AG04449 (cell line): ENCODE data around the gene CCIN.

Experiments used
- CTCF ChIA-PET: fragments of 350-600 bp; formaldehyde crosslinking; extraction: SDS; loops from one replicate; lab custom pipeline; 2021; ENCODE audit warnings: antibody characterized with exemption; lab: Yijun Ruan, JAX
- POLR2A ChIA-PET: fragments of 400-600, 350-600 bp; formaldehyde crosslinking; extraction: SDS; loops from one replicate; lab custom pipeline; 2020; ENCODE audit warnings: antibody characterized with exemption, inconsistent platforms; lab: Yijun Ruan, JAX
- DNase-seq: peaks from one replicate; pipeline ENCODE4 v3.0.0-alpha.2; 2010; ENCODE audit warnings: low read depth, low spot score
- H3K4me3 ChIP-seq: 2 replicates; pipeline ENCODE4 v1.5.1; 2011; ENCODE audit warnings: low read depth, mild to moderate bottlenecking, control low read depth, low read length
- TF ChIP-seq, protein P1 (sequence below): IDR thresholded peaks from one replicate; pipeline ENCODE4 v1.5.1; 2011; ENCODE audit warnings: mild to moderate bottlenecking, moderate library complexity, low read length, control low read depth, inconsistent platforms; ENCODE audit not compliant: insufficient read depth; ENCODE audit errors: missing control alignments

CCIN gene

DNA sequence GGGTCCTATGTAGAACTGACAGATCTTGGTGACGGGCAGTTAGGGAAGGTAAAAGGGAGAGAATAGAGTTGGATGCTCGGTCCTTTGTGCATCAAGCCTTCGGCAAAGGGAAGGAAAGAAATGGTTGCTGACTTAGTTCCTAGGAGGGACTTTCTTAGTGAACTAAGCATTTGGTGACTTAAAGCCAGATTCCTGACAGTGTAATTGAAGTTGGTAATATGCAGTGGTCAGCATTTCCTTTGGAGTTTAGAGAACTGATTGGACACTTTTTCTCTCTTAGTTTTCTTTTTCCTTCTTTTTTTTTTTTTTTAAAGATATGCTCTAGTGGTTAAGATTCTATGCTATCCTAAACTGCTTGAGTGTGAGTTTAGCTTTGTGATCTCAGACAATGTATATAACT, 23.8 kb downstream of the CCIN start:
- ChIA-PET CTCF (interaction anchor here (0.9 to 5.6 kb wide), 8 partner anchors 8 to 238 kb away, joined by 3 to 35 read pairs (median 4); no protein-coding TSS in a partner anchor), POLR2A (interaction anchor here (1.2 to 1.4 kb wide), 2 partner anchors 14 to 24 kb away, joined by 4 read pairs; no protein-coding TSS in a partner anchor)
- TF ChIP-seq, protein P1, sequence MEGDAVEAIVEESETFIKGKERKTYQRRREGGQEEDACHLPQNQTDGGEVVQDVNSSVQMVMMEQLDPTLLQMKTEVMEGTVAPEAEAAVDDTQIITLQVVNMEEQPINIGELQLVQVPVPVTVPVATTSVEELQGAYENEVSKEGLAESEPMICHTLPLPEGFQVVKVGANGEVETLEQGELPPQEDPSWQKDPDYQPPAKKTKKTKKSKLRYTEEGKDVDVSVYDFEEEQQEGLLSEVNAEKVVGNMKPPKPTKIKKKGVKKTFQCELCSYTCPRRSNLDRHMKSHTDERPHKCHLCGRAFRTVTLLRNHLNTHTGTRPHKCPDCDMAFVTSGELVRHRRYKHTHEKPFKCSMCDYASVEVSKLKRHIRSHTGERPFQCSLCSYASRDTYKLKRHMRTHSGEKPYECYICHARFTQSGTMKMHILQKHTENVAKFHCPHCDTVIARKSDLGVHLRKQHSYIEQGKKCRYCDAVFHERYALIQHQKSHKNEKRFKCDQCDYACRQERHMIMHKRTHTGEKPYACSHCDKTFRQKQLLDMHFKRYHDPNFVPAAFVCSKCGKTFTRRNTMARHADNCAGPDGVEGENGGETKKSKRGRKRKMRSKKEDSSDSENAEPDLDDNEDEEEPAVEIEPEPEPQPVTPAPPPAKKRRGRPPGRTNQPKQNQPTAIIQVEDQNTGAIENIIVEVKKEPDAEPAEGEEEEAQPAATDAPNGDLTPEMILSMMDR = no peak
- H3K4me3 ChIP-seq = peak overlapping the region; percentile 46
- no peak for DNase-seq

DNA sequence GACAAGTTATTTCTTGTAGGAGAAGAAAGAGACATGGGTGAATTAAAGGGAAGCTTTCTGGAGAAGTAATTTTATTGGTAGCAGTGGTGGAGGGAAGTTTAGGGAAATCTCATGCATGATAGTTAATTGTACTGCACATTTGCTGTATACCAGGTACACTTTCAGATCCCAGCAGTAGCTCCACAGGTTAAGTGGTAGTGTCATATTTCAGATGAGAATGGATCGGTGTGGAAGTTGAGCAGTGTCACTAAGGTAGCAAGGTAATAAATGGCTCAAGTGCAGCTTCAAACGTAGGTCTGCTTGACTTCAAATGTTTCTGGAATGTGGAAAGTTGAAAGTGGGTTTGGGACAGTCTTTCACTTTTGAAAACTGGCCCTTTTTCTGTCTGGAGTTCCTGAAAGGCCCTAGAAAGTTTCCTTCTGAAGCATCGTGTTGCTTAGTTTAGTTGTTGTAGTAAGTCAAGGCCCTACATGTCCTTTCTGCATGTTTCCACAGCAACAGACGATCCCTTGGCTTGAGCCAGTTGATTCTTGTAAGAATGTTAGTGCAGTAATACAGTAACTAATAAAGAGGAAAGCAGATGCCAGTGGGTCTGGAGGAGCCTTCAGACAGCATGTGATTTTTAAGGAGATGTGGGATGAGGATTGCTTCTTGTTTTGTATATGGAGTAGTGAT, 25.3 kb downstream of the CCIN start:
- no peak for DNase-seq
- ChIA-PET CTCF (interaction anchor here (0.6 to 5.6 kb wide), 6 partner anchors 7 to 293 kb away, joined by 3 to 35 read pairs (median 6); no protein-coding TSS in a partner anchor), POLR2A (interaction anchor here (1.4 kb wide), 1 partner anchor 13 kb away, joined by 4 read pairs; no protein-coding TSS in a partner anchor)
- TF ChIP-seq, protein P1 = no peak
- no peak overlapping the region for H3K4me3 ChIP-seq

DNA sequence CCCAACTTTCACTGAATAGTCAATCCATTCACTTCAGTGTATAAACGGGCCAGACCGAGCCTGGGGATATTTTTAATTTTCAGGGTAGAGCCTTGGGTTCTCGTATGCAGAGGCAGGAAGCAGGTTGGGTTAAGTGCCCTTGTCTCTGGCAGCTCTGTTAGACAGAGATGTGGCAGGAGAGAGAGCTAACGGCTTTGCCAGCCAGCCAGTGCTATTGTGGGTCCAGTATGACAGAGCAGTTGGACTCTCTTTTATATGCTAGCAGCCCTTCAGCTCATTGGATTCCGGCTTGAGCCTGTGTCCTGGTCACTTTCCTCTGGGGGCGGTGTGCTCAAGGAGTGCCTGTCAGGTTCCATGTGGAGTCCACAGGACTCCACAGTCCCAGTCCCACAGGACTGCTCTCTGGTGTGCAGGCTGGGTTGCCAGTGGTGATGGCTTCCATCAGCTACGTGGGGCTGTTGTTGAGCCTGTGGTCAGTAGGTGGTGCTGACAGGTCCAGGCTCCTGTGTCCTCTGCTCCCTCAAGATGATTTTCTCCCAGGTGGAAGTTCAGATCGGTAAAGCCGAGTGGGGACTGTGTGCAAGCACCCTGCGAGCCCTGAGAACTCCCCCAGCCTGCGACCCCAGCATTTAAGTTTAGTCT, 35.8 kb downstream of the CCIN start:
- no peak overlapping the region for H3K4me3 ChIP-seq
- CTCF ChIA-PET = interaction anchor here (0.6 to 1.6 kb wide), 6 partner anchors 11 to 131 kb away, joined by 3 to 6 read pairs (median 3); partner anchors contain the start of gene CLTA
- POLR2A ChIA-PET = no interaction called here
- no peak for DNase-seq
- TF ChIP-seq, protein P1 = peak; percentile 14

DNA sequence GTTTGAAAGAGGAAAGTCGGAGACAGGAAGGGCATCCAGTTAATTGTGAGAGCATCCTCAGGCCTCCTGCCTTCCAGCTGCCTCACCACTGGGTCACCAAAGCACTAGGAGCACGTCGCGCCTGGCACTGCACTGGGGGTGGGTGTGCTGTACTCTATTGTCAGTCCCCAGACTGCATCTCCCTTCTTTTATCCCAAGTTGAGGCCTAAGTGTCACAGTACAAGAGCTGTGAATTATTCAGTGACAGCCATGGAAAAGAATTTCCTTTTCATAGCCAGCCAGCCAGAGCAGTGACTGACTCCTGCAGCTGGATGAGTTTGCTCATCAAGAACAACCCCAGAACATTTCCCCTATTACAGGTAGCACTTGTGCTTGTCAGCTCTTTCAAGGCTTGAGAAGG, 37.8 kb downstream of the CCIN start:
- CTCF ChIA-PET = interaction anchor here (0.8 to 1.3 kb wide), 4 partner anchors 15 to 255 kb away, joined by 3 to 5 read pairs (median 4); no protein-coding TSS in a partner anchor
- no peak for DNase-seq
- TF ChIP-seq, protein P1 = no peak
- H3K4me3 ChIP-seq = no peak overlapping the region
- POLR2A ChIA-PET = interaction anchor here (1.0 to 1.4 kb wide), 3 partner anchors 11 to 16 kb away, joined by 3 to 4 read pairs (median 4); partner anchors contain the start of gene CLTA

DNA sequence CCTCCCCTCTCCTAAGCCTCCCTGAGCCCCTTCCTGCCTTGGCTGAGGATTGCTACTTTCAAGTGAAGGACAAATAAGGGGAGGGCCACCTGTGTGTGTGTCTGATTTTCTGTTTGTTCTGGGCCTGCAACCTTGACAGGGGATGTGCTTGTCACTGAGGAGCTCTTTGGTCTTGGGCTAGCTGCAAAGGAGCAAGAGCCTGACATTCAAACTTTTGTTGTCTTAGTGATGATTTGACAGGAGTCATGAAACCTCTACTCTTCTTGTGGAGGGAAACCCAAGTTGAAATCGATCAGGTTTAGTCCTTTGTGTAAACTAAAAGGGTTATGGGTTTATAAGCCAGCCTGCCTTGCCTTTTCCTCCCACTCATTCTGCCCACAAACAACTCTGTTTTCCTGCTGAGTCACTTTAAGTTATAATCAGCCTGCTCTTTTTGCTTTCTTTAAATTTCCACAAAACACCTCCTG, 38.4 kb downstream of the CCIN start:
- no peak for DNase-seq
- no peak overlapping the region for H3K4me3 ChIP-seq
- TF ChIP-seq, protein P1 = no peak
- ChIA-PET CTCF (interaction anchor here (0.7 to 1.3 kb wide), 5 partner anchors 15 to 255 kb away, joined by 3 to 5 read pairs (median 3); no protein-coding TSS in a partner anchor), POLR2A (interaction anchor here (0.6 to 1.4 kb wide), 4 partner anchors 10 to 45 kb away, joined by 3 to 4 read pairs (median 4); partner anchors contain the start of gene CLTA)
